RWPE1 (cell line): ENCODE results near the gene GLI1.

Experiments
- CTCF ChIA-PET: fragments of 350-600 bp; sonication (Branson Sonifier 250); formaldehyde crosslinking; extraction: SDS; loops from one replicate; lab custom pipeline; 2021; lab: Yijun Ruan, JAX
- POLR2A ChIA-PET: fragments of 400-600 bp; formaldehyde crosslinking; extraction: SDS; loops from one replicate; lab custom pipeline; 2020; ENCODE audit warnings: antibody characterized with exemption; ENCODE audit not compliant: low non-redundant PET; lab: Yijun Ruan, JAX
- DNase-seq: peaks from one replicate; pipeline ENCODE4 v3.0.0; 2012; ENCODE audit warnings: low spot score
- H3K27ac ChIP-seq: fragments of 450-650 bp; 2 replicates; pipeline ENCODE4 v1.5.1; 2017
- CTCF ChIP-seq: fragments of 450-650 bp; conservative IDR thresholded peaks from 2 replicates; pipeline ENCODE4 v1.5.1; 2017; ENCODE audit warnings: low read depth, mild to moderate bottlenecking

The GLI1 gene

GRCh38 chr12:57462251-57462911 is 2.8 kb downstream of the GLI1 start:
- peak overlapping the region; percentile 97 for H3K27ac ChIP-seq
- peak; percentile 95 for TF ChIP-seq CTCF
- CTCF ChIA-PET, result interaction anchor here (0.6 to 1.8 kb wide), 10 partner anchors 11 to 1393 kb away, joined by 3 to 12 read pairs (median 4); no protein-coding TSS in a partner anchor
- POLR2A ChIA-PET, result no interaction called here
- peak; percentile 94 for DNase-seq

- peak; percentile 33 for TF ChIP-seq CTCF
- ChIA-PET POLR2A (no interaction called here), CTCF (interaction anchor here (0.6 to 1.8 kb wide), 10 partner anchors 10 to 1409 kb away, joined by 3 to 12 read pairs (median 4); no protein-coding TSS in a partner anchor)
- peak overlapping the region; percentile 97 for H3K27ac ChIP-seq
- no peak for DNase-seq
Measured at GRCh38 chr12:57462912-57463253, 3.3 kb downstream of the GLI1 start.

GRCh38 chr12:57464569-57464968 is 5.0 kb downstream of the GLI1 start:
- no peak overlapping the region for H3K27ac ChIP-seq
- CTCF ChIA-PET, result no interaction called here
- DNase-seq, result no peak
- POLR2A ChIA-PET, result no interaction called here
- no peak for TF ChIP-seq CTCF

GRCh38 chr12:57465030-57465746 is 5.6 kb downstream of the GLI1 start:
- ChIA-PET POLR2A (no interaction called here), CTCF (interaction anchor here (0.6 kb wide), 1 partner anchor 9 kb away, joined by 4 read pairs; no protein-coding TSS in a partner anchor)
- DNase-seq, result no peak
- H3K27ac ChIP-seq, result no peak overlapping the region
- TF ChIP-seq CTCF, result no peak

GRCh38 chr12:57465747-57466505 is 6.3 kb downstream of the GLI1 start:
- no peak for DNase-seq
- POLR2A ChIA-PET, result no interaction called here
- H3K27ac ChIP-seq, result no peak overlapping the region
- CTCF ChIA-PET, result interaction anchor here (0.6 kb wide), 1 partner anchor 9 kb away, joined by 4 read pairs; no protein-coding TSS in a partner anchor
- TF ChIP-seq CTCF, result no peak

- no peak for DNase-seq
- POLR2A ChIA-PET, result no interaction called here
- CTCF ChIA-PET, result no interaction called here
- no peak overlapping the region for H3K27ac ChIP-seq
- no peak for TF ChIP-seq CTCF
Measured at GRCh38 chr12:57467212-57467874, 7.8 kb downstream of the GLI1 start.
